ENCODE results near the gene SCN4A.

DNA sequence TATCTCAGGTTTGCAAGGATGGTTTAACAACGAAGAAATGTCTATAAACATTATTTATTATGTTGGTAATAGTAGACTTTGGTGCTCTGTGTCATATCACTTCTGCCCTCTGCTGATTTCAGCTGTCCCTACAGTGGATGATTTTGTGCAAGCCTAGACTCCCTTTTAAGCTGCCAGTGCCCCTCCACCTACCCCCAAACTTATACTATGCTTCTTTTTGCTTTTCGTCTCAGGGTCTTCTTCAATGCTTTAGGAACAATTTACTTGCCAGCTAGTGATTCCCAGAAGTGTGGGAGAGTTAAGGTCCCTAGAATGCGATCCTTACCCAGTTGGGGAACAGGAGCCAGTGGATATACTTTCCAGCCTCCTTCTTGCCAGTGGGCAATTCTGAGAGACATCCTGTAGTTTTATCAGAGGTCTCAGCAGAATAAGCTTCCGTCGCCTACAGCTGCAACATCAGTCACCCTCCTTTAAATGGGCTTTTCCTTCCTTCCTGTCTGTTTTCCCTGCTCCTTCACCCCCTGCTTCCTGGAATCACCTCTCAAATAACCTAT, 43.6 kb upstream of the SCN4A start:
- TF ChIP-seq, protein P1, sequence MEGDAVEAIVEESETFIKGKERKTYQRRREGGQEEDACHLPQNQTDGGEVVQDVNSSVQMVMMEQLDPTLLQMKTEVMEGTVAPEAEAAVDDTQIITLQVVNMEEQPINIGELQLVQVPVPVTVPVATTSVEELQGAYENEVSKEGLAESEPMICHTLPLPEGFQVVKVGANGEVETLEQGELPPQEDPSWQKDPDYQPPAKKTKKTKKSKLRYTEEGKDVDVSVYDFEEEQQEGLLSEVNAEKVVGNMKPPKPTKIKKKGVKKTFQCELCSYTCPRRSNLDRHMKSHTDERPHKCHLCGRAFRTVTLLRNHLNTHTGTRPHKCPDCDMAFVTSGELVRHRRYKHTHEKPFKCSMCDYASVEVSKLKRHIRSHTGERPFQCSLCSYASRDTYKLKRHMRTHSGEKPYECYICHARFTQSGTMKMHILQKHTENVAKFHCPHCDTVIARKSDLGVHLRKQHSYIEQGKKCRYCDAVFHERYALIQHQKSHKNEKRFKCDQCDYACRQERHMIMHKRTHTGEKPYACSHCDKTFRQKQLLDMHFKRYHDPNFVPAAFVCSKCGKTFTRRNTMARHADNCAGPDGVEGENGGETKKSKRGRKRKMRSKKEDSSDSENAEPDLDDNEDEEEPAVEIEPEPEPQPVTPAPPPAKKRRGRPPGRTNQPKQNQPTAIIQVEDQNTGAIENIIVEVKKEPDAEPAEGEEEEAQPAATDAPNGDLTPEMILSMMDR (IDR thresholded peaks at IDR 0.05): peak in 1 of 6 experiments; percentile 18
- TF ChIP-seq POLR2A (IDR thresholded peaks at IDR 0.05): no peak

All from upper lobe of left lung (tissue), 4 donors.